OCI-LY1 (cell line): ENCODE measurements around the gene WBP2NL.

Source experiments
- H2AFZ ChIP-seq: fragments of 200-600 bp; sonication (generic), shearing (Covaris generic); 2 replicates; pipeline ENCODE4 v1.6.0; 2014; ENCODE audit warnings: antibody characterized with exemption, mild to moderate bottlenecking, low read length
- H3F3A ChIP-seq: fragments of 200-600 bp; sonication (generic), shearing (Covaris generic); 2 replicates; pipeline ENCODE4 v1.6.0; 2014; ENCODE audit warnings: mild to moderate bottlenecking, antibody characterized with exemption, low read length, moderate library complexity; ENCODE audit not compliant: insufficient read depth
- H3K27ac ChIP-seq: fragments of 200-600 bp; sonication (generic); 2 replicates; pipeline ENCODE4 v1.5.1; 2014; ENCODE audit warnings: low read length, mixed run types, mild to moderate bottlenecking, low read depth; ENCODE audit not compliant: poor library complexity, severe bottlenecking
- H3K27me3 ChIP-seq: fragments of 200-600 bp; sonication (generic); 2 replicates; pipeline ENCODE4 v1.6.0; 2014; ENCODE audit warnings: antibody characterized with exemption, mild to moderate bottlenecking, low read length, moderate library complexity; ENCODE audit not compliant: insufficient read depth
- H3K36me3 ChIP-seq: fragments of 200-600 bp; sonication (generic); 2 replicates; pipeline ENCODE4 v1.6.1; 2014; ENCODE audit warnings: mild to moderate bottlenecking, antibody characterized with exemption, low read length, moderate library complexity, mixed read lengths; ENCODE audit not compliant: insufficient read depth
- H3K4me1 ChIP-seq: fragments of 200-600 bp; sonication (generic); 2 replicates; pipeline ENCODE4 v1.5.1; 2014; ENCODE audit warnings: mild to moderate bottlenecking, low read length, moderate library complexity; ENCODE audit not compliant: insufficient read depth, severe bottlenecking
- H3K4me2 ChIP-seq: fragments of 200-600 bp; sonication (generic), shearing (Covaris generic); 2 replicates; pipeline ENCODE4 v1.6.1; 2014; ENCODE audit warnings: low read length
- H3K4me3 ChIP-seq: fragments of 200-600 bp; sonication (generic); 2 replicates; pipeline ENCODE4 v1.5.1; 2014; ENCODE audit warnings: low read length, low read depth, mild to moderate bottlenecking, mixed read lengths; ENCODE audit not compliant: poor library complexity, severe bottlenecking
- H3K79me2 ChIP-seq: fragments of 200-600 bp; shearing (Covaris generic); 2 replicates; pipeline ENCODE4 v1.6.1; 2016; ENCODE audit warnings: mixed run types, low read length, mixed read lengths; ENCODE audit not compliant: insufficient read depth
- H3K9ac ChIP-seq: fragments of 200-600 bp; sonication (generic), shearing (Covaris generic); 2 replicates; pipeline ENCODE4 v1.6.1; 2014; ENCODE audit warnings: mild to moderate bottlenecking, low read length, mixed read lengths
- H3K9me2 ChIP-seq: fragments of 200-600 bp; sonication (generic), shearing (Covaris generic); 2 replicates; pipeline ENCODE4 v1.6.1; 2014; ENCODE audit warnings: low read depth, mild to moderate bottlenecking, low read length, mixed read lengths
- H3K9me3 ChIP-seq: fragments of 200-600 bp; shearing (Covaris generic); 2 replicates; pipeline ENCODE4 v1.6.1; 2014; ENCODE audit warnings: low read length, mixed read lengths
- H4K20me1 ChIP-seq: fragments of 200-600 bp; sonication (generic), shearing (Covaris generic); 2 replicates; pipeline ENCODE4 v1.6.0; 2016; ENCODE audit warnings: mild to moderate bottlenecking, low read length; ENCODE audit not compliant: insufficient read depth
- CTCF ChIP-seq: fragments of 200-600 bp; sonication (generic), shearing (Covaris generic); IDR thresholded peaks from 2 replicates; pipeline ENCODE4 v1.5.1; 2017; ENCODE audit warnings: mild to moderate bottlenecking, antibody characterized with exemption, low read length, moderate library complexity, mixed read lengths
- EZH2 ChIP-seq: fragments of 200-600 bp; sonication (generic), shearing (Covaris generic); IDR thresholded peaks from 2 replicates; pipeline ENCODE4 v1.8.0; 2017; ENCODE audit warnings: borderline replicate concordance, mixed run types, mild to moderate bottlenecking, antibody characterized with exemption, low read length, moderate library complexity, mixed read lengths

WBP2NL gene

GRCh38 chr22:42026705-42027104 lies 28.1 kb downstream of the WBP2NL start:
- H3F3A ChIP-seq, result no peaks in the 10 kb centered on the region
- no peak overlapping the region for H3K9ac ChIP-seq
- H3K27ac ChIP-seq, result no peak overlapping the region
- H2AFZ ChIP-seq, result no peak overlapping the region
- no peaks in the 10 kb centered on the region for H4K20me1 ChIP-seq
- H3K36me3 ChIP-seq, result no peaks in the 10 kb centered on the region
- H3K27me3 ChIP-seq, result no peaks in the 10 kb centered on the region; the same call in 1 of the 2 replicates
- no peak overlapping the region for H3K4me3 ChIP-seq
- peaks cover 4% of the 10 kb centered on the region; the same call in 1 of the 2 replicates for H3K9me3 ChIP-seq
- H3K4me2 ChIP-seq, result no peak overlapping the region
- H3K9me2 ChIP-seq, result no peaks in the 10 kb centered on the region
- TF ChIP-seq EZH2 (no peak), CTCF (no peak)
- H3K79me2 ChIP-seq, result no peaks in the 10 kb centered on the region
- H3K4me1 ChIP-seq, result peaks cover 4% of the 10 kb centered on the region

- Histone ChIP-seq H3F3A (no peaks in the 10 kb centered on the region), H3K9me2 (no peaks in the 10 kb centered on the region), H3K27ac (no peak overlapping the region), H2AFZ (no peak overlapping the region), H4K20me1 (no peaks in the 10 kb centered on the region), H3K9me3 (peaks cover 20% of the 10 kb centered on the region), H3K4me1 (no peaks in the 10 kb centered on the region), H3K27me3 (no peaks in the 10 kb centered on the region; the same call in 1 of the 2 replicates), H3K79me2 (no peaks in the 10 kb centered on the region), H3K36me3 (no peaks in the 10 kb centered on the region; the same call in 1 of the 2 replicates), H3K9ac (no peak overlapping the region), H3K4me3 (no peak overlapping the region), H3K4me2 (no peak overlapping the region)
- no peak for TF ChIP-seq CTCF
- no peak for TF ChIP-seq EZH2
Measured at GRCh38 chr22:42033263-42034181, 34.9 kb downstream of the WBP2NL start.

GRCh38 chr22:42035256-42035655 lies 36.7 kb downstream of the WBP2NL start:
- H3K4me1 ChIP-seq, result no peaks in the 10 kb centered on the region
- H3K9ac ChIP-seq, result no peak overlapping the region
- no peak overlapping the region for H3K27ac ChIP-seq
- TF ChIP-seq EZH2 (no peak), CTCF (no peak)
- H3K27me3 ChIP-seq, result no peaks in the 10 kb centered on the region; the same call in 1 of the 2 replicates
- no peaks in the 10 kb centered on the region for H4K20me1 ChIP-seq
- no peaks in the 10 kb centered on the region for H3K79me2 ChIP-seq
- H3F3A ChIP-seq, result no peaks in the 10 kb centered on the region
- no peaks in the 10 kb centered on the region for H3K9me2 ChIP-seq
- H3K4me2 ChIP-seq, result no peak overlapping the region
- H3K36me3 ChIP-seq, result no peaks in the 10 kb centered on the region; the same call in 1 of the 2 replicates
- no peak overlapping the region for H2AFZ ChIP-seq
- peaks cover 17% of the 10 kb centered on the region for H3K9me3 ChIP-seq
- H3K4me3 ChIP-seq, result no peak overlapping the region
